ENCODE data around the gene MZT2B.
"Not testable (repeated sequence)": the region's sequence is repeated elsewhere in the genome, so short reads cannot be mapped to it uniquely, and the experiment has no call there.

The MZT2B gene

GRCh38 chr2:130180404-130181324 is 1.4 kb upstream of the MZT2B start:
- DNase-seq (ENCODE audit: low spot score): not testable (repeated sequence)

- DNase-seq (ENCODE audit: low spot score): peak; percentile 99
These were observed 660 bp upstream of the MZT2B start, which contains the start of gene SMPD4 for GRCh38 chr2:130181325-130181879. Gene SMPD4 (minus strand): TSS chr2:130181602. CDS start chr2:130176592, 5,010 bp downstream.

GRCh38 chr2:130182826-130183511 is 907 bp downstream of the MZT2B start:
- DNase-seq (ENCODE audit: low spot score): not testable (repeated sequence)

- DNase-seq (ENCODE audit: low spot score): no peak
These were observed 1.7 kb downstream of the MZT2B start for GRCh38 chr2:130183512-130184373.

- no peak for DNase-seq (ENCODE audit: low spot score)
These were observed 3.4 kb downstream of the MZT2B start for GRCh38 chr2:130185436-130185835.

- DNase-seq (ENCODE audit: low spot score): no peak
These were observed 3.8 kb downstream of the MZT2B start for GRCh38 chr2:130185896-130186295.

- DNase-seq (ENCODE audit: low spot score): no peak
These were observed 4.3 kb downstream of the MZT2B start for GRCh38 chr2:130186391-130186790.

GRCh38 chr2:130187268-130187667 is 5.2 kb downstream of the MZT2B start:
- DNase-seq (ENCODE audit: low spot score): no peak

GRCh38 chr2:130187859-130188792 is 6.1 kb downstream of the MZT2B start:
- not testable (repeated sequence) for DNase-seq (ENCODE audit: low spot score)

GRCh38 chr2:130188958-130189357 is 6.9 kb downstream of the MZT2B start:
- not testable (repeated sequence) for DNase-seq (ENCODE audit: low spot score)

GRCh38 chr2:130190237-130190636 is 8.2 kb downstream of the MZT2B start:
- no peak for DNase-seq (ENCODE audit: low spot score)

GRCh38 chr2:130191319-130191718 is 9.3 kb downstream of the MZT2B start:
- not testable (repeated sequence) for DNase-seq (ENCODE audit: low spot score)

- not testable (repeated sequence) for DNase-seq (ENCODE audit: low spot score)
These were observed 10.4 kb downstream of the MZT2B start for GRCh38 chr2:130192451-130192850.

GRCh38 chr2:130193824-130194223 is 11.8 kb downstream of the MZT2B start:
- DNase-seq (ENCODE audit: low spot score): not testable (repeated sequence)

- not testable (repeated sequence) for DNase-seq (ENCODE audit: low spot score)
These were observed 13.1 kb downstream of the MZT2B start for GRCh38 chr2:130195089-130195635.

GRCh38 chr2:130196052-130196451 is 14.0 kb downstream of the MZT2B start:
- DNase-seq (ENCODE audit: low spot score): not testable (repeated sequence)

GRCh38 chr2:130198343-130198742 is 16.3 kb downstream of the MZT2B start, which contains the start of gene TUBA3E:
Gene TUBA3E (minus strand): TSS chr2:130198439. CDS start chr2:130198360, 79 bp downstream.
- no peak for DNase-seq (ENCODE audit: low spot score)

GRCh38 chr2:130202518-130202917 is 20.5 kb downstream of the MZT2B start:
- not testable (repeated sequence) for DNase-seq (ENCODE audit: low spot score)

- not testable (repeated sequence) for DNase-seq (ENCODE audit: low spot score)
These were observed 21.1 kb downstream of the MZT2B start for GRCh38 chr2:130203150-130203549.

GRCh38 chr2:130207051-130207450 is 25.0 kb downstream of the MZT2B start:
- DNase-seq (ENCODE audit: low spot score): not testable (repeated sequence)

All from left forelimb (tissue), 1 donor.